ENCODE measurements around the gene SLC41A1.

The SLC41A1 gene

GRCh38 chr1:205792961-205793673 is 19.9 kb downstream of the SLC41A1 start:
- Histone ChIP-seq H3K18ac (ENCODE audit: low read length) (no peak overlapping the region), H3K23ac (ENCODE audit: low read length) (no peak overlapping the region), H3K9ac (ENCODE audit: low read length) (no peak overlapping the region), H3K4ac (ENCODE audit: low read depth, low read length) (no peak overlapping the region), H3K79me1 (ENCODE audit: low read length) (no peaks in the 10 kb centered on the region), H3K27ac (ENCODE audit: low read depth, low read length) (no peak overlapping the region), H2BK120ac (ENCODE audit: low read depth, low read length) (no peak overlapping the region), H2AK5ac (ENCODE audit: low read length) (no peak overlapping the region), H2BK15ac (replicated peaks; ENCODE audit: low read depth) (no peak overlapping the region), H3K4me2 (ENCODE audit: low read length) (no peak overlapping the region), H2BK5ac (ENCODE audit: low read length) (no peak overlapping the region), H3K56ac (ENCODE audit: low read length) (no peak overlapping the region), H3K4me1 (ENCODE audit: control insufficient read depth, low read depth, low read length) (no peaks in the 10 kb centered on the region), H3K4me3 (ENCODE audit: low read length) (no peak overlapping the region), H3K36me3 (ENCODE audit: control insufficient read depth, insufficient read depth, low read length) (peaks cover 9% of the 10 kb centered on the region), H4K8ac (ENCODE audit: low read depth, low read length) (no peak overlapping the region), H3K27me3 (ENCODE audit: insufficient read depth, low read length, poor library complexity) (no peaks in the 10 kb centered on the region), H4K5ac (ENCODE audit: low read length) (no peak overlapping the region), H3K79me2 (ENCODE audit: control insufficient read depth, insufficient read depth, low read length) (no peaks in the 10 kb centered on the region)
- no peak for DNase-seq
- no CpG with 5 or more reads among the region's 6 CpGs for WGBS (ENCODE audit: extremely low coverage, insufficient coverage, low lambda C conversion rate)

- WGBS (ENCODE audit: extremely low coverage, insufficient coverage, low lambda C conversion rate), result no CpG with 5 or more reads among the region's 8 CpGs
- no peaks in the 10 kb centered on the region for H3K4me1 ChIP-seq (ENCODE audit: control insufficient read depth, low read depth, low read length)
- H3K4me3 ChIP-seq (ENCODE audit: low read length), result no peak overlapping the region
- no peak overlapping the region for H3K27ac ChIP-seq (ENCODE audit: low read depth, low read length)
- no peak for DNase-seq
- H2BK120ac ChIP-seq (ENCODE audit: low read depth, low read length), result no peak overlapping the region
- peaks cover 9% of the 10 kb centered on the region for H3K36me3 ChIP-seq (ENCODE audit: control insufficient read depth, insufficient read depth, low read length)
- H4K8ac ChIP-seq (ENCODE audit: low read depth, low read length), result no peak overlapping the region
- no peak overlapping the region for H2AK5ac ChIP-seq (ENCODE audit: low read length)
- H3K79me2 ChIP-seq (ENCODE audit: control insufficient read depth, insufficient read depth, low read length), result no peaks in the 10 kb centered on the region
- H2BK5ac ChIP-seq (ENCODE audit: low read length), result no peak overlapping the region
- H3K79me1 ChIP-seq (ENCODE audit: low read length), result no peaks in the 10 kb centered on the region
- H4K5ac ChIP-seq (ENCODE audit: low read length), result no peak overlapping the region
- H3K4me2 ChIP-seq (ENCODE audit: low read length), result no peak overlapping the region
- H3K27me3 ChIP-seq (ENCODE audit: insufficient read depth, low read length, poor library complexity), result no peaks in the 10 kb centered on the region
- H3K56ac ChIP-seq (ENCODE audit: low read length), result no peak overlapping the region
- no peak overlapping the region for H2BK15ac ChIP-seq (replicated peaks; ENCODE audit: low read depth)
- no peak overlapping the region for H3K23ac ChIP-seq (ENCODE audit: low read length)
- H3K4ac ChIP-seq (ENCODE audit: low read depth, low read length), result no peak overlapping the region
- no peak overlapping the region for H3K9ac ChIP-seq (ENCODE audit: low read length)
- no peak overlapping the region for H3K18ac ChIP-seq (ENCODE audit: low read length)
These were observed 20.5 kb downstream of the SLC41A1 start for GRCh38 chr1:205792481-205792881.

DNA sequence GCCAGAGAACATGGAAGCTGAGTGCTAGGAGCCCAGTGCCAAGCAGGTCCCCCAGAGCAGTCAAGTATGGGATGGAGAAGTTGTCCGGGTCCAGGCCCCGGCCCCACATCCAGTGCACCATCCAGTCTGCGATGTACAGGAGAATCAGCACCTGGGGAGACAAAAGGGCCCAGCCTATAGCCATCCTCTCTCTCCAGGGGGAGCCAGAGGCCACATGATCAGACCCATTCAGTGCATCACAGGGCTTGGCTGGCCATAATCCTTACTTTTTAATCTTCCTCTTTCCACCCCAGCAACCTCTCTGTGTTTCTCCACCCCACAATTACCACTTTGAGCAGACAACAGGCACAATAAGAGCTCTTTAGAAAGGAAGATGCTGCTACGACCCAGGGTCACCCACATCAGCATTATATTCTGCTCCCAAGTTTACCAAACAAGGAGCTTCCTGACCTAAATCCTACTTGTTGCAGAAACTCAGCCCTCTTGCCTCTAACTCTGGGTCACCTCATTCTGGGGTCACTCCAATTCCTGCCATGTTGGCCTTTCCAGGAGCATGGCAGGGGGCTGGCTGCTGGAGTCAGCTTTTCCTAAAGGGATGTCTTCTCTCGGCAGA is 21.3 kb downstream of the SLC41A1 start:
- no peak overlapping the region for H3K56ac ChIP-seq (ENCODE audit: low read length)
- no CpG with 5 or more reads among the region's 5 CpGs for WGBS (ENCODE audit: extremely low coverage, insufficient coverage, low lambda C conversion rate)
- no peaks in the 10 kb centered on the region for H3K4me1 ChIP-seq (ENCODE audit: control insufficient read depth, low read depth, low read length)
- no peak overlapping the region for H3K4me2 ChIP-seq (ENCODE audit: low read length)
- H4K5ac ChIP-seq (ENCODE audit: low read length), result no peak overlapping the region
- peak; percentile 65 for DNase-seq
- H2AK5ac ChIP-seq (ENCODE audit: low read length), result no peak overlapping the region
- H3K27ac ChIP-seq (ENCODE audit: low read depth, low read length), result no peak overlapping the region
- H4K8ac ChIP-seq (ENCODE audit: low read depth, low read length), result no peak overlapping the region
- H3K9ac ChIP-seq (ENCODE audit: low read length), result no peak overlapping the region
- peaks cover 6% of the 10 kb centered on the region for H3K36me3 ChIP-seq (ENCODE audit: control insufficient read depth, insufficient read depth, low read length)
- no peak overlapping the region for H3K4me3 ChIP-seq (ENCODE audit: low read length)
- no peak overlapping the region for H2BK120ac ChIP-seq (ENCODE audit: low read depth, low read length)
- no peak overlapping the region for H3K18ac ChIP-seq (ENCODE audit: low read length)
- no peaks in the 10 kb centered on the region for H3K79me2 ChIP-seq (ENCODE audit: control insufficient read depth, insufficient read depth, low read length)
- H3K79me1 ChIP-seq (ENCODE audit: low read length), result no peaks in the 10 kb centered on the region
- H2BK15ac ChIP-seq (replicated peaks; ENCODE audit: low read depth), result no peak overlapping the region
- no peaks in the 10 kb centered on the region for H3K27me3 ChIP-seq (ENCODE audit: insufficient read depth, low read length, poor library complexity)
- H2BK5ac ChIP-seq (ENCODE audit: low read length), result no peak overlapping the region
- H3K4ac ChIP-seq (ENCODE audit: low read depth, low read length), result no peak overlapping the region
- no peak overlapping the region for H3K23ac ChIP-seq (ENCODE audit: low read length)

- no peak overlapping the region for H3K4me2 ChIP-seq (ENCODE audit: low read length)
- no peaks in the 10 kb centered on the region for H3K4me1 ChIP-seq (ENCODE audit: control insufficient read depth, low read depth, low read length)
- H4K5ac ChIP-seq (ENCODE audit: low read length), result no peak overlapping the region
- H3K27ac ChIP-seq (ENCODE audit: low read depth, low read length), result no peak overlapping the region
- WGBS (ENCODE audit: extremely low coverage, insufficient coverage, low lambda C conversion rate), result no CpG with 5 or more reads among the region's 10 CpGs
- no peak overlapping the region for H3K9ac ChIP-seq (ENCODE audit: low read length)
- DNase-seq, result no peak
- no peak overlapping the region for H3K4me3 ChIP-seq (ENCODE audit: low read length)
- no peak overlapping the region for H3K56ac ChIP-seq (ENCODE audit: low read length)
- H3K79me2 ChIP-seq (ENCODE audit: control insufficient read depth, insufficient read depth, low read length), result no peaks in the 10 kb centered on the region
- H3K27me3 ChIP-seq (ENCODE audit: insufficient read depth, low read length, poor library complexity), result no peaks in the 10 kb centered on the region
- H3K36me3 ChIP-seq (ENCODE audit: control insufficient read depth, insufficient read depth, low read length), result no peaks in the 10 kb centered on the region
- H2BK5ac ChIP-seq (ENCODE audit: low read length), result no peak overlapping the region
- no peak overlapping the region for H2BK120ac ChIP-seq (ENCODE audit: low read depth, low read length)
- H2AK5ac ChIP-seq (ENCODE audit: low read length), result no peak overlapping the region
- H3K79me1 ChIP-seq (ENCODE audit: low read length), result no peaks in the 10 kb centered on the region
- no peak overlapping the region for H3K18ac ChIP-seq (ENCODE audit: low read length)
- no peak overlapping the region for H3K4ac ChIP-seq (ENCODE audit: low read depth, low read length)
- no peak overlapping the region for H2BK15ac ChIP-seq (replicated peaks; ENCODE audit: low read depth)
- no peak overlapping the region for H4K8ac ChIP-seq (ENCODE audit: low read depth, low read length)
- no peak overlapping the region for H3K23ac ChIP-seq (ENCODE audit: low read length)
These were observed 25.6 kb downstream of the SLC41A1 start for GRCh38 chr1:205787287-205787916.

DNA sequence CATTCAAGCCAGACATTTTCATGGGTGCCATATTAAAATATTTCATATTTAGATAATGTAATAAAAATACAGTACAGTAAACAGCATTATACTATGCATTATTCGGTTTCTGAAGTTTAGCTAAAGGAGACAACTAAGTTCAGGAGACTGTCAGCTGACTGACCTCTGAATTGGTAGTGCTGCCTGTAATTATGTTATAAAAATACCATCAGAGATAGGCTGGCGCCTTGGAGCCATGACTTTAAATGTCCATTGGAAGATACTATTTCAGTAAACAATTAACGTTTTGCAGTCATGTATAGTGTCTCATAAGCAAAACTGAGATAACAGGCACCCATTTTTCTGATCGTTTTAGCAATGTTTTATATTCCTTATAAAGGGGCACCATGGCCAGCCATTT is 26.4 kb downstream of the SLC41A1 start:
- no peak overlapping the region for H3K27ac ChIP-seq (ENCODE audit: low read depth, low read length)
- no peak overlapping the region for H3K4me3 ChIP-seq (ENCODE audit: low read length)
- no peak overlapping the region for H3K23ac ChIP-seq (ENCODE audit: low read length)
- H2BK15ac ChIP-seq (replicated peaks; ENCODE audit: low read depth), result no peak overlapping the region
- no peak overlapping the region for H3K18ac ChIP-seq (ENCODE audit: low read length)
- no peaks in the 10 kb centered on the region for H3K79me1 ChIP-seq (ENCODE audit: low read length)
- no peaks in the 10 kb centered on the region for H3K79me2 ChIP-seq (ENCODE audit: control insufficient read depth, insufficient read depth, low read length)
- H4K5ac ChIP-seq (ENCODE audit: low read length), result no peak overlapping the region
- no peak for DNase-seq
- no peak overlapping the region for H3K4me2 ChIP-seq (ENCODE audit: low read length)
- H2BK5ac ChIP-seq (ENCODE audit: low read length), result no peak overlapping the region
- no peak overlapping the region for H3K4ac ChIP-seq (ENCODE audit: low read depth, low read length)
- no peak overlapping the region for H4K8ac ChIP-seq (ENCODE audit: low read depth, low read length)
- H3K36me3 ChIP-seq (ENCODE audit: control insufficient read depth, insufficient read depth, low read length), result no peaks in the 10 kb centered on the region
- H3K9ac ChIP-seq (ENCODE audit: low read length), result no peak overlapping the region
- no peak overlapping the region for H3K56ac ChIP-seq (ENCODE audit: low read length)
- no peaks in the 10 kb centered on the region for H3K27me3 ChIP-seq (ENCODE audit: insufficient read depth, low read length, poor library complexity)
- no CpG with 5 or more reads among the region's 4 CpGs for WGBS (ENCODE audit: extremely low coverage, insufficient coverage, low lambda C conversion rate)
- no peak overlapping the region for H2BK120ac ChIP-seq (ENCODE audit: low read depth, low read length)
- no peak overlapping the region for H2AK5ac ChIP-seq (ENCODE audit: low read length)
- no peaks in the 10 kb centered on the region for H3K4me1 ChIP-seq (ENCODE audit: control insufficient read depth, low read depth, low read length)
